ENCODE results near the gene TBC1D9B. TPM values are rescaled to one million over a fixed set of nuclear protein-coding genes. Genes with fewer than 3 reads are reported as not detected.
A peak's percentile ranks its signal among the peaks of the same experiment; 100 is the strongest.

TBC1D9B gene
- total RNA-seq, 6 experiments from 2014 or later, result 58.7 to 81.9 (median 69.5) TPM

- ATAC-seq, result no peak
- no peaks in the 10 kb centered on the region for H3K4me1 ChIP-seq
- H3K9me3 ChIP-seq, result peaks cover 0 to 6% (median 0%) of the 10 kb centered on the region in 4 donors
- no peak for TF ChIP-seq POLR2A (IDR thresholded peaks at IDR 0.05)
- TF ChIP-seq, protein P1, sequence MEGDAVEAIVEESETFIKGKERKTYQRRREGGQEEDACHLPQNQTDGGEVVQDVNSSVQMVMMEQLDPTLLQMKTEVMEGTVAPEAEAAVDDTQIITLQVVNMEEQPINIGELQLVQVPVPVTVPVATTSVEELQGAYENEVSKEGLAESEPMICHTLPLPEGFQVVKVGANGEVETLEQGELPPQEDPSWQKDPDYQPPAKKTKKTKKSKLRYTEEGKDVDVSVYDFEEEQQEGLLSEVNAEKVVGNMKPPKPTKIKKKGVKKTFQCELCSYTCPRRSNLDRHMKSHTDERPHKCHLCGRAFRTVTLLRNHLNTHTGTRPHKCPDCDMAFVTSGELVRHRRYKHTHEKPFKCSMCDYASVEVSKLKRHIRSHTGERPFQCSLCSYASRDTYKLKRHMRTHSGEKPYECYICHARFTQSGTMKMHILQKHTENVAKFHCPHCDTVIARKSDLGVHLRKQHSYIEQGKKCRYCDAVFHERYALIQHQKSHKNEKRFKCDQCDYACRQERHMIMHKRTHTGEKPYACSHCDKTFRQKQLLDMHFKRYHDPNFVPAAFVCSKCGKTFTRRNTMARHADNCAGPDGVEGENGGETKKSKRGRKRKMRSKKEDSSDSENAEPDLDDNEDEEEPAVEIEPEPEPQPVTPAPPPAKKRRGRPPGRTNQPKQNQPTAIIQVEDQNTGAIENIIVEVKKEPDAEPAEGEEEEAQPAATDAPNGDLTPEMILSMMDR (IDR thresholded peaks at IDR 0.05), result no peak
- peaks cover 0 to 59% (median 23%) of the 10 kb centered on the region in 4 donors for H3K36me3 ChIP-seq
- H3K4me3 ChIP-seq, result no peak overlapping the region
- peak in 1 of 3 donors; percentile 28 for DNase-seq
- WGBS (ENCODE audit: insufficient coverage, low coverage, low lambda C conversion rate, missing lambda C conversion rate), result 92% methylated on average over 5 of the region's 11 CpGs
- H3K27ac ChIP-seq, result no peak overlapping the region
- intact Hi-C loops (cut with DNase I), result no loop called here
- H3K27me3 ChIP-seq, result no peaks in the 10 kb centered on the region
Observed at GRCh38 chr5:179887095-179887494, 20.6 kb downstream of the TBC1D9B start.

DNA sequence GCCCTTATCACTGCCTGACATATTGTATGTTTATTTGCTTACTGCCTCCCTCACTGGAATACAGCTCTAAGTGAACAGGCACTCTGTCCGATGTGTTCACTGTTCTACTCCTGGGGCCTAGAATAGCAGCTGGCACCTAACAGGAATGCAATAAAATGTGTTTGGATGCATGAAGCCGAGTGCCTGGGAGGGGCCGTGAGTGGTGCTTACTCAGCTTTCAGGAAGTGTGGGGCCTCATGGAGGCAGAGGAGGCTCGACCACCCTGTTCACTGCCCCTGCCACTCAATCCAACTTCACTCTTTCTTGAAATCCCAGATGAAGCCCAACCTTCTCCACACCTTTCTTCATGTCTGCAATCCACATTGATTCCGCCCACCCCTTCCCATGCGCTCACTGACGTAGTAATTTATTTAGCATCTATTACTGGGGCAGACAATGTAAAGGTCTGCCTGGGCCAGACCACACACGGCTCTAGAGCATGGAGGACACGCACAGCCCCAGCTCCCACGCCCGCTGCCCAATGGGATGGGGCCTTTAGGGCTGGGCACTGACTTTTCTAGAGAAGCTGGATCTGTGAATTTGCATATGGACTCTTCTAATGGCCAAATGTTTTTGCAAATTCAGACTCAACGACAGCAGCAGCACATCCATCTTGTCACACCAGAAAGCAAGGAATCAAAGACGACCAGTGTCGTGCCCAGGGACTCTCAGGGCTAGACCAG is 21.3 kb downstream of the TBC1D9B start:
- TF ChIP-seq, protein P1 (IDR thresholded peaks at IDR 0.05), result no peak
- no peak for TF ChIP-seq POLR2A (IDR thresholded peaks at IDR 0.05)
- Histone ChIP-seq H3K27ac (no peak overlapping the region), H3K9me3 (peaks cover 0 to 6% (median 0%) of the 10 kb centered on the region in 4 donors), H3K4me3 (no peak overlapping the region), H3K4me1 (no peaks in the 10 kb centered on the region), H3K27me3 (no peaks in the 10 kb centered on the region), H3K36me3 (peaks cover 0 to 52% (median 20%) of the 10 kb centered on the region in 4 donors)
- intact Hi-C loops (cut with DNase I), result no loop called here
- DNase-seq (peak in 1 of 3 donors; percentile 13), ATAC-seq (no peak)
- WGBS (ENCODE audit: insufficient coverage, low coverage, low lambda C conversion rate, missing lambda C conversion rate), result 70% methylated on average over 7 of the region's 14 CpGs

DNA sequence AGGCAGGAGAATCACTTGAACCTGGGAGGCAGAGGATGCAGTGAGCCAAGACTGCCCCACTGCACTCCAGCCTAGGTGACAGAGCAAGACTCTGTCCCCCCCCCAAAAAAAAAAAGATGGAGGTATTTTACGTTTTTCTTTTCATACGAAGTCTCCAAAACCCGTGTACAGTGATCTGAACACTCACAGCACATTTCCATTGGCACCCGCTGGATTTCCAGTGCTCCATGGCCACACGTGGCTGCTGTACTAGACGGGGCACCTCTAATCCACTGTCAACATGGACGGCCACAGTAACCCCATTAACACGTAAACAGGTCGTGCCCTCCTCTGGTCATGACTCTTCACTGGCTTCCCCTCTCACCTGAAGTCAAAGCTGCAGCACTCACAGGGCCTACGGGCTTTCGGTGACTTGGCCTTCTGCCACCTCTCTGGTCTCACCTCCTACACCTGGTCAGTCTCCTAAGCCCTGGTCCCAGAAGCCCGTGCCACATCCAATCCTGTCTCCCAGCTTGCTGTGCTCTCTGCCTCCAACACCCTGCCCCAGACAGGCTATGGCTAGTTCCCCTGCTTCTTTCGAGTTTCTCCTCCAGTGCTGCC is 22.1 kb downstream of the TBC1D9B start:
- peak in 1 of 3 donors; percentile 42 for DNase-seq
- no peak for ATAC-seq
- no peaks in the 10 kb centered on the region for H3K27me3 ChIP-seq
- intact Hi-C loops (cut with DNase I), result no loop called here
- TF ChIP-seq, protein P1 (IDR thresholded peaks at IDR 0.05), result no peak
- TF ChIP-seq POLR2A (IDR thresholded peaks at IDR 0.05), result no peak
- no peak overlapping the region for H3K4me3 ChIP-seq
- peaks cover 0 to 44% (median 14%) of the 10 kb centered on the region in 4 donors for H3K36me3 ChIP-seq
- WGBS (ENCODE audit: insufficient coverage, low coverage, low lambda C conversion rate, missing lambda C conversion rate), result 100% methylated on average over 1 of the region's 13 CpGs
- peaks cover 0 to 6% (median 0%) of the 10 kb centered on the region in 4 donors for H3K9me3 ChIP-seq
- H3K27ac ChIP-seq, result no peak overlapping the region
- H3K4me1 ChIP-seq, result no peaks in the 10 kb centered on the region

- Histone ChIP-seq H3K36me3 (peaks cover 0 to 43% (median 8%) of the 10 kb centered on the region in 4 donors), H3K27ac (no peak overlapping the region), H3K27me3 (no peaks in the 10 kb centered on the region), H3K9me3 (peaks cover 0 to 6% (median 0%) of the 10 kb centered on the region in 4 donors), H3K4me1 (no peaks in the 10 kb centered on the region), H3K4me3 (no peak overlapping the region)
- ATAC-seq (no peak), DNase-seq (no peak)
- intact Hi-C loops (cut with DNase I), result no loop called here
- 97% methylated on average over 3 of the region's 3 CpGs for WGBS (ENCODE audit: insufficient coverage, low coverage, low lambda C conversion rate, missing lambda C conversion rate)
- TF ChIP-seq, protein P1 (IDR thresholded peaks at IDR 0.05), result no peak
- TF ChIP-seq POLR2A (IDR thresholded peaks at IDR 0.05), result no peak
Observed at GRCh38 chr5:179883163-179883562, 24.5 kb downstream of the TBC1D9B start.
